HCEC 1CT (cell line): Measurements from ENCODE around the gene GRIK1.

Experiments used
- DNase-seq: peaks from one replicate; pipeline ENCODE4 v3.0.0-alpha.2; 2017

GRIK1 gene

GRCh38 chr21:29711236-29711635 is 228.6 kb downstream of the GRIK1 start:
- DNase-seq = no peak

GRCh38 chr21:29710498-29710897 is 229.3 kb downstream of the GRIK1 start:
- DNase-seq = no peak

- DNase-seq = no peak
Observed at GRCh38 chr21:29708401-29708800, 231.4 kb downstream of the GRIK1 start.

- DNase-seq = peak; percentile 28
Observed at GRCh38 chr21:29704719-29705118, 235.1 kb downstream of the GRIK1 start.

GRCh38 chr21:29701676-29702075 is 238.1 kb downstream of the GRIK1 start:
- no peak for DNase-seq

GRCh38 chr21:29697555-29698193 is 242.1 kb downstream of the GRIK1 start:
- peak; percentile 8 for DNase-seq

- DNase-seq = no peak
Observed at GRCh38 chr21:29696937-29697336, 242.9 kb downstream of the GRIK1 start.

- no peak for DNase-seq
Observed at GRCh38 chr21:29691616-29692491, 247.9 kb downstream of the GRIK1 start.

- DNase-seq = no peak
Observed at GRCh38 chr21:29689753-29690152, 250.0 kb downstream of the GRIK1 start.

GRCh38 chr21:29684106-29684505 is 255.7 kb downstream of the GRIK1 start:
- DNase-seq = no peak

GRCh38 chr21:29682800-29683199 is 257.0 kb downstream of the GRIK1 start:
- no peak for DNase-seq

- DNase-seq = no peak
Observed at GRCh38 chr21:29680273-29680672, 259.5 kb downstream of the GRIK1 start.

GRCh38 chr21:29678626-29679025 is 261.2 kb downstream of the GRIK1 start:
- DNase-seq = peak; percentile 17

GRCh38 chr21:29677326-29677725 is 262.5 kb downstream of the GRIK1 start:
- no peak for DNase-seq

- no peak for DNase-seq
Observed at GRCh38 chr21:29676395-29676794, 263.4 kb downstream of the GRIK1 start.

GRCh38 chr21:29675451-29675850 is 264.3 kb downstream of the GRIK1 start:
- DNase-seq = no peak

GRCh38 chr21:29674343-29674742 is 265.5 kb downstream of the GRIK1 start:
- no peak for DNase-seq

GRCh38 chr21:29673096-29673610 is 266.6 kb downstream of the GRIK1 start:
- DNase-seq = no peak

- DNase-seq = no peak
Observed at GRCh38 chr21:29671728-29672127, 268.1 kb downstream of the GRIK1 start.

GRCh38 chr21:29670228-29670627 is 269.6 kb downstream of the GRIK1 start:
- DNase-seq = no peak

GRCh38 chr21:29669416-29669815 is 270.4 kb downstream of the GRIK1 start:
- DNase-seq = no peak

GRCh38 chr21:29667651-29668050 is 272.1 kb downstream of the GRIK1 start:
- no peak for DNase-seq

- no peak for DNase-seq
Observed at GRCh38 chr21:29664615-29665014, 275.2 kb downstream of the GRIK1 start.
